ENCODE measurements around the gene GSTK1. TPM values are rescaled to one million over a fixed set of nuclear protein-coding genes. Genes with fewer than 3 reads are reported as not detected.
"Not testable (repeated sequence)": the region's sequence is repeated elsewhere in the genome, so short reads cannot be mapped to it uniquely, and the experiment has no call there.

GSTK1 gene
- polyA plus RNA-seq (ENCODE audit: insufficient read length) = 81.9 TPM

GRCh38 chr7:143263266-143264195 is at the start of gene GSTK1:
TSS of gene GSTK1 (plus strand) at chr7:143263441. CDS start at chr7:143263514, 73 bp downstream.
- peak; percentile 75 for DNase-seq

GRCh38 chr7:143213478-143213877 is 49.8 kb upstream of the GSTK1 start:
- not testable (repeated sequence) for DNase-seq

- peak; percentile 74 for DNase-seq
Observed at GRCh38 chr7:143214789-143215679, 48.2 kb upstream of the GSTK1 start.

- no peak for DNase-seq
Observed at GRCh38 chr7:143216151-143216550, 47.1 kb upstream of the GSTK1 start.

- DNase-seq = no peak
Observed at GRCh38 chr7:143216686-143217085, 46.6 kb upstream of the GSTK1 start.

- no peak for DNase-seq
Observed at GRCh38 chr7:143217806-143218205, 45.4 kb upstream of the GSTK1 start.

GRCh38 chr7:143221286-143221685 is 42.0 kb upstream of the GSTK1 start:
- no peak for DNase-seq

GRCh38 chr7:143221737-143222136 is 41.5 kb upstream of the GSTK1 start, which contains the start of gene TAS2R40:
TSS of gene TAS2R40 (plus strand) at chr7:143222037. CDS start at chr7:143222079, 42 bp downstream.
- no peak for DNase-seq

GRCh38 chr7:143222782-143223181 is 40.5 kb upstream of the GSTK1 start:
- DNase-seq = no peak

- no peak for DNase-seq
Observed at GRCh38 chr7:143223784-143224183, 39.5 kb upstream of the GSTK1 start.

GRCh38 chr7:143225047-143225446 is 38.2 kb upstream of the GSTK1 start:
- DNase-seq = no peak

GRCh38 chr7:143227806-143228205 is 35.4 kb upstream of the GSTK1 start:
- no peak for DNase-seq

GRCh38 chr7:143229054-143229790 is 34.0 kb upstream of the GSTK1 start:
- DNase-seq = peak; percentile 26

GRCh38 chr7:143230602-143231457 is 32.4 kb upstream of the GSTK1 start:
- DNase-seq = no peak

GRCh38 chr7:143233816-143234532 is 29.3 kb upstream of the GSTK1 start:
- DNase-seq = no peak

GRCh38 chr7:143234533-143234875 is 28.7 kb upstream of the GSTK1 start:
- DNase-seq = no peak

- no peak for DNase-seq
Observed at GRCh38 chr7:143235561-143235960, 27.7 kb upstream of the GSTK1 start.

- no peak for DNase-seq
Observed at GRCh38 chr7:143236408-143236990, 26.7 kb upstream of the GSTK1 start.

- no peak for DNase-seq
Observed at GRCh38 chr7:143237366-143237765, 25.9 kb upstream of the GSTK1 start.

GRCh38 chr7:143238289-143238980 is 24.8 kb upstream of the GSTK1 start:
- no peak for DNase-seq

All from hindlimb muscle (tissue), 1 donor.